Adrenal gland (tissue), 5 donors: ENCODE data around the gene LMAN2.
A peak's percentile ranks its signal among the peaks of the same experiment; 100 is the strongest.

Experiments used
- CTCF ChIP-seq, 6 experiments: fragments of 450-650 bp in 4 of 6; fragments of 200-600 bp in 2 of 6; sonication (generic) in 1 of 6; IDR thresholded peaks; 1 replicate in 5 of 6; 2 replicates in 1 of 6; pipeline versions ENCODE4 v1.5.1 to v1.8.0; 2016 to 2021; ENCODE audit warnings: antibody characterized with exemption in 6 of 6, mild to moderate bottlenecking in 2 of 6, moderate library complexity in 1 of 6
- POLR2A ChIP-seq, 2 donors: fragments of 450-650 bp; IDR thresholded peaks; one replicate each; pipeline ENCODE4 v1.6.1; 2017; ENCODE audit warnings: antibody characterized with exemption in 2 of 2, mild to moderate bottlenecking in 2 of 2, moderate library complexity in 1 of 2
- donor health status: DM: no; HTN: no; CAD: no.

- TF ChIP-seq CTCF (IDR thresholded peaks at IDR 0.05) (peak in 1 of 6 experiments; percentile 15), POLR2A (IDR thresholded peaks at IDR 0.05) (peak; percentile 14 to 70)
Observed at GRCh38 chr5:177303121-177303924, 48.1 kb downstream of the LMAN2 start, which contains the start of the genes PRELID1 and RAB24.
